NCI-H2081 (cell line): ENCODE measurements around the gene ROPN1L.
"Not testable (repeated sequence)": the region's sequence is repeated elsewhere in the genome, so short reads cannot be mapped to it uniquely, and the experiment has no call there.

ENCODE experiments used
- DNase-seq, 2 experiments: peaks; one replicate each; lab custom pipeline; 2025; lab: John Stamatoyannopoulos, UW

The ROPN1L gene

DNA sequence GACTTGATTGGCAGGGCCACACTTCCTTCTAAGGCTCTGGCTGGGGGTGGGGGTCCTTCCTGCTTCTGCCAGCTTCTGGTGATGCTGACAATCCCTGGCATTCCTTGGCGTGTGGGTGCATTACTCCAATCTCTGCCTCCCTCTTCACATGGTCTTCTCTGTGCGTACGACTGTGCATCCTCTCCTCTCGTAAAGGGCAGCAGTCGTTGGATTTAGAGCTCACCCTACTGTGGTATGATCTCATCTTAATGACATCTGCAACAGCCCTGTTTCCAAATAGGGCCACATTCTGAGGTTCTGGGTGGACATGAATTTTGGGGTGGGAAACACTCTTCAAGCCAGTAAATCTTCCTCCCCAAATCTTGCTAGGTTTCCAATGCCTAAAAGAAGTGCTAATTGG is 36.8 kb downstream of the ROPN1L start:
- no peak for DNase-seq

DNA sequence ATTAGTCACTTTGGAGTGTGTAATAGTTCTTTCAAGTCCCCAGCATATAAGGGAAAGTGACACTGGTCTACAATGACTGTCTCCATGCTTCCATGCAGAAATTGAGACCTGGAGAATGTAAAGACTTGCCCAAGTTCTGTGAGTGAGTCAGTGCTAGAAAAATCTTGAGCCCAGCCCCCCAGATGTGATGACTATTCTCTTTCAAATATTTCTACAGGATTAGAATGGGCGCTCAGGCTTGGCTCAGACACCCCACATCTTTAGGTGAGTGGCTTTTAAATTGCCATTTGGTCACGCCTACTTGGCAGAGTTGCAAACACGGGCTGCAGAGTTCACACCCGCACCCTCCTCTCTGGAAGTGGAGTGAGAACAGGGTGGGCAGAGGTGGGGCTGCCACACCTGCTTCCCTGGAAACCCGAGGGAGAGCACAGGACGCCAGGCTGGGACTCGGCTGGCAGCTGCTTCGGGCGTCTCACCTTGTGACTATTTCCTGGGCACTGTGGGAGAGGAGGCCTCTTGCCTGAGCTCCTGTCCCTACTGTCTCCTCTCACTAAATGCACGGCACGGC is 37.6 kb downstream of the ROPN1L start:
- DNase-seq: peak; percentile 50 to 76

DNA sequence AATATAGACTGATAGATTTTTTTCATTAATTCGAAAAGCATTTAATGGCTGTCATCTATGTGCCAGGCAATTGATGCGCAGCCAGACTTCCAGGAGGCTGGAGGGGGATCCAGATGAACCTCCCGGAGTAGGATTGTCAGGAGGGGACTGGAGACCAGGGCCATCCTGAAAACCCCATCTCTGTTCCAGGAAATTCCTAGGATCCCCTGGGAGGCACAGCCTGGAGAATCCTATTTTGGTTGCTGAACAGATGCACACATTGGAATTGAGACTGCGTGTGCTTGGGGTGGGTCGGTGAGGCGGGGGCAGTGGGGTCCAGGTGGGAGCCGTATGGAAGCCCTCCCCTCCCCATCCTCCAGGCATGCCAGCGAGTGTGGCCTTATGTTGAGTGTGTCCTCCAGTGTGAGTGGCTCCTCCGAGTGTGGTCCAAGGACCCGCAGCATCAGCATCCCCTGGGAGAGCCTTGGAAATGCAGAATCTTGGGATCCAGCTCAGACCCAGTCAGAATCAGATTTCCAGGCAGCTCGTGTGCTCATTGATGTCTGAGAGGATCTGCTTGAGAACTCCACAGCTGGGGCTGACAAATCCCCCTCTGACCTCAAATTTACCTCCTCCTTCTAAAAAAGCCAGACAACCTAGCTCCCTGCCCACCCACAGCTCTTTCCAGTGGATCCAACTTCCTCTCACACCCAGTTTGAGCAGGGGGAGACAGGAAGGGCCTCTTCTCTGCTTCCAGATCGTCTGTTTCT is 38.7 kb downstream of the ROPN1L start:
- no peak for DNase-seq

DNA sequence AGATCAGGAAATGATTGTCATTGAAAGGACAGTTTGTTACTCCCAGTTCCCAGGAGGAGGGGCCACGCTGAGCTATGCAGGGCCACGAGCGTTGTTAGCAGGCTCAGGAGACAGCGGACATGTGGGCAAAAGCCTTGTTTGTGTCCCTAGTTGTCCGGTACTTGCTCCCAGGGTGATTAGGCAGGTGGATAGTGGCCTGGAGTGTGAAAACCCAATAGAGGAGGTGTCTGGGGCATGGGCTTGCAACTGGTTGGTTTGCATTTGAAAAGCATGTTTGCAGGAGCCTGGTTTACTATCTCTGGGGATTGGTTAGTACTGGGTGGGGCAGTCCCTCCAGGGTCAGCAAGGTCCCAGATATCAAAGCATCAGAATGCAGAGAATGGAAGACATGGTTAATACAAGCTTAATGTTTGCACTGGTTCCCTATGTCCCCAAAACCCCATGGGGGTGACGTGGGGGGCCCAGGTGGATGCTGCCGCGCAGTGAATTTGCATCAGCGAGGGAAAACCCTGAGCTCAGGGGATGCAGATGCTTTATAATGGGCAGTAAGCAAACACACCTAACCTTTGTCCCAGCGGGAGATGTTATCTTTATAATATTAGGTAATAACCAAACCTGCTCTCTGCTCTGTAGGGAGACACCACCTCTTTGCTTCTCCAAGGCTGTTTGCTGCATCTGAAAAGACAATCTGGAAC is 39.7 kb downstream of the ROPN1L start:
- DNase-seq: no peak

DNA sequence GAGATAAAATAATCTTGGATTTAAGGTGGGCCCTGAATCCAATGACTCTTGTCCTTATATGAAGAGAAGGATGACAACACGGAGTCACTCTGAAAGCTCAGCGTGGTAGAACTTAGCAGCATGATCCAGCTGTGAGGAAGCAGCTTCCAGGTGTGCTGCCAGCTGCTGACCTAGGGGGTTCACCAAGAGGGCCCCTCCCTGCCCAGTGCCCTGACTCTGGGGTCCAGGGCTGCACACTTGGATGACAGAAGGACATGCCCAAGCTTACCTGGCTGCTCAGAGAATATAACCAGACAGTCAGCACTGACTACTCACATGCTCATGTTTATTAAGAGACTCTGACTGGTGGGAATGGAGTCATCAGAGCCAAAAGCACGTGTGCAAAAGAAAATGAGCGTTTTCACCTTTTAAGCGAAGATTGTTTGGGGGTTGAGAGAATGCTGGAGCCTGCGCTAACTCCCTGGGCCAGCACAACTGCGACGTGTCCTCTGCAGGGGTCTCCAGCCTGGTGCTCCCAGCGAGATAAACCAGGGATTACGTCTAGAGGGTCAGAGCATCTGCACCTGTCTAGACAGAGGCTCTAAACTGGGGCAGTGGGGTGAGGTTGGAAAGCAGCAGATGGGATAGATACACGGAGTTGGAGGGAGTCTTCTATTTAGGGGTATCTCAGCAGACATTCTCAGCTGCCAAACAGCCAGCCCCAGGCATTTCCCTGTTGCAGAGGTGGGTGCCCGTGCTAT is 41.3 kb downstream of the ROPN1L start:
- no peak for DNase-seq

DNA sequence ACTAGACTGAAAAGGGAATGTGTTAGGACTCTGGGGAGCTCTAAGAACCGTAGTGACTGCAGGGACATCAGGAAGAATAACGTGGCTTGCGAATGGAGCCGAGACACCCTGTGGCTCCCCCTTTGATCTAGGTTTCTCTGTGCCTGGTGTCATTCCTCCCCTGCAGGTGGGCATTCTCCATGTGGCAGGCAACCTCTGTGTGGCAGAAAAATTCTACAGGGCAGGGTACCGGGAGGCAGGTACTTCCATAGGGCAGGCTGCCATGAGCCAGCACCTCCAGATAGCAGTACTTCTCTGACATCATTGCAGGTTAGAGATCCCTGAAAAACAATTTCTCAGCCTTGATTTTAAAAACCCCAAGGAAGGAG is 43.1 kb downstream of the ROPN1L start:
- DNase-seq: no peak

DNA sequence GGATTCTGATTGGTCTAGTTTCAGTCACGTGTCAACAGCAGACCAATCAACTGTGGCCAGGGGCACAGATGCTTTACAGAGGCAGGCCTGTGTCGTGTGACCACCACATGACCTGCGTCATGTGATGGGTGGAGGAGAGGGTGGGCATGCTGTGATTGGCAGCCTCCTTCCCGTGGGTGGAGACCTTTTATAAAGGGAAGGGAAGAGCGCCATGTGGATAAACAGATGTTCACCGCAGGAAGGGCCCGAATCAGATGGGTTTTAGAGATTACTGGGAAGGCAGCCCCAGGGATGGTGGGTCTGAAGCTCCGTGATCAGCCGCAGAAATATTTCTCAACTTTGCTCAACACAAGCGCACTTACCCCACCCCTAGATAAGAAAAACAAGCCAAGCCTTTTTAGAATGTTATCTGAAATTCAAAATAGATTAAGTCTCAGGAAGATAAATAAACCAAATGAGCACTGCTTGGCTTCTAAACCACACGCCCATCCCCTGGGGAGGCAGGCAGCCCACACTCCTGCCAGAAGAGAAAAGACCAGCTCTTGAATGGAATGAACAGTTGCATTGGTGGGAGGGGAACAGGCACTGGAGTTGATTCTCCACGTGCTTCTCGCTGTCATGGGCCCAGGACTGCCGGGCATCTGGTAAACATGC is 43.6 kb downstream of the ROPN1L start:
- no peak for DNase-seq

DNA sequence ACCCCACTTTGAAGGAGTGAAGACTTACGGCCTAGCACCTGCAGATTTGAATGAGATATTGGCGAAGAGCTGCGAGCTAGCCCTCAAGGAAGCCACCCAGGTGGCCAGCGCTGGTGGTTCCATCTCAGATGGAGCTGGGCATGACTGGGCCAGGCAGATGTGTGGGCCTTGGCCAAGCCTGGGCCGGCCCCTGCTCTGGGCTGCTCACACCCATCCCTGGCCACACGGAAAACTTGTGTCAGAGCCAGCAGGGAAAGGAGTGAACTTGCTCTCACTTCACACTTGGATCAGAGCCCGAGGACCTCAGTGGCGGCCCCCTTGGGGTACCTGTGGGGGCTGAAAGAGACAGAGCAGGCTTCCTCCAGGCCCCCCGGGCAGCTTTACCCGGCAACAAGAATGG is 44.2 kb downstream of the ROPN1L start:
- DNase-seq: no peak

DNA sequence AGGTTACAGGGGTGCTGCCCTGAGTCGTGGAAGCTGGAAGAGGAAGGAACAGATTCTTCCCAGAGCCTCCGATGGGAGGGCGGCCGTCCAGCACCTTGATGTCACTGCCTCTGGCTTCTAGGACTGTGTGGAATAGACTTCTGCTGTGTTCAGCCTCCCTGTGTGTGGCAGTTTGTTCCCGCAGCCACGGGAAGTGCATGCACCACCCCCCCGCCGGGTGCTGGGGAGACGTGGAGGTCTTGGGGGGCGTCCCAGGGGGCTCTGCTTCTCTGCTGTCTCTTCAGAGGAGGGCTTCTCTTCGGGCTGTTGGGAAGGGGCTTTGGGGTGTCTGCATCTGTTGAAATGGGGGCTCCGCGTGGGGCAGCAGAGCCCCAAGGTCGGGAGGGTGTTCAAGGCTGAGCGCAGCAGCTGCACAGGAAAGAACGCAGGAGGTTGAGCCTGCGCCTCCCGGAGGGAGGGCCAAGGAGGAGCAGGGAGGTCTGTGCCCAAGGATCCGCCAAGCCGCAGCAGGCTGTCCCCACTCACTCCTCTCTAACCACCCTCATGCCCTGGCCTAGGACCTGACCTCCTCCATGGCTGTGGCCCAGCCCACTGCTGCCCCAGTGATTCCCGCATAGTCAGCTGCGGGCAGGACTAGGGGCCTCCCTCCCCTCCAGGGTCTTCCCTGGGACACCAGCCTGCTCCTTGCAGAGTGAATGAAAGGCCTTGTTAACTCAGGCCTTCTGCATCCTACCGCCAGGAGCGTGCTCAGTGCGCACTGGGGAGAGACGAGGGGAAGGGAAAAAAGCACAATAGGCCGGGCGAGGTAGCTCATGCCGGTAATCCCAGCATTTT is 45.0 kb downstream of the ROPN1L start:
- DNase-seq: no peak

DNA sequence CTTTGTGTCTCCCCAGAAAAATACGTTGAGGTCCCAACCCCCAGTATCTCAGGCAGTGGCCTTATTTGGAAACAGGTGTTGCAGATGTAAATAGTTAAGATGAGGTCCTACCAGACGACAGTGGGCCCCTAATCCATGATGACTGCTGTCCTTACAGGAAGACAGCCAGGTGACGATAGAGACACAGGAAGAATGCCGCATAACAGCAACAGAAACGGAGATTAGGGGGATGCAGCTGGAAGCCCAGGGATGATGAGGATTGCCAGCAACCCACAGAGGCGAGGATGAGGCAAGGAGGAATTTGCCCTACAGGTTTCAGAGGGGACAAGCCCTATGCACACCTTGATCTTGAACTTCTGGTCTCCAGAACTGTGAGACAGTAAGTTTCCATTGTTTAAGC is 46.5 kb downstream of the ROPN1L start:
- DNase-seq: no peak

DNA sequence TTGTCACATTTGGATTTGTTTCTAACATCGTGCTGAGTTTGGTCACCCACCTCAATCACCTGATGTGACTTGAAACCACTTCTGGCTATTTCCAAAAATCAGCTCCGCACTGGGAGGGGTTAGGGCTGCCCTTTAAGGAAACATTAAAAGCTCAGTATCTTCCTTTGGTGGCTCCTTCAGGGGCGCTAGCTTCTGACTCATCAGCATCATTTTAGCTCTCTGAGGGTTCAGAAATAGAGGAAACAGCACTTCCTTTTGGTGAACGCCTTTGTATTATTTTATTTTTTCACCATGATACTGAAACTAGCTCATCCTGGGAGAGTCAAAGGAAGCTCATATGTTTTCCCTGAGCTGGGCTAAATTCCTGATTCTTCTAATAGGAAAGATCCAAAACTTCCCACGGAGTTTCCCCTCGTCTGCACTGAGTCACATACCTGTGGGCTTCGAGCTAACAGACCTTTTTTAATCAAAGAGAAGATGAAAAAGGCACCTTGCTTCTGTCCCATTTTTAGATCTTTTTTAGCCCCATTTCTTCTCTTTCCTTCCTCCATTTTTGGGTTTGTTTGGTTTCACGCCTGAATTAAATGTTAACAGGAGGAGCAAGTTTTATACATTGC is 48.2 kb downstream of the ROPN1L start:
- no peak for DNase-seq

DNA sequence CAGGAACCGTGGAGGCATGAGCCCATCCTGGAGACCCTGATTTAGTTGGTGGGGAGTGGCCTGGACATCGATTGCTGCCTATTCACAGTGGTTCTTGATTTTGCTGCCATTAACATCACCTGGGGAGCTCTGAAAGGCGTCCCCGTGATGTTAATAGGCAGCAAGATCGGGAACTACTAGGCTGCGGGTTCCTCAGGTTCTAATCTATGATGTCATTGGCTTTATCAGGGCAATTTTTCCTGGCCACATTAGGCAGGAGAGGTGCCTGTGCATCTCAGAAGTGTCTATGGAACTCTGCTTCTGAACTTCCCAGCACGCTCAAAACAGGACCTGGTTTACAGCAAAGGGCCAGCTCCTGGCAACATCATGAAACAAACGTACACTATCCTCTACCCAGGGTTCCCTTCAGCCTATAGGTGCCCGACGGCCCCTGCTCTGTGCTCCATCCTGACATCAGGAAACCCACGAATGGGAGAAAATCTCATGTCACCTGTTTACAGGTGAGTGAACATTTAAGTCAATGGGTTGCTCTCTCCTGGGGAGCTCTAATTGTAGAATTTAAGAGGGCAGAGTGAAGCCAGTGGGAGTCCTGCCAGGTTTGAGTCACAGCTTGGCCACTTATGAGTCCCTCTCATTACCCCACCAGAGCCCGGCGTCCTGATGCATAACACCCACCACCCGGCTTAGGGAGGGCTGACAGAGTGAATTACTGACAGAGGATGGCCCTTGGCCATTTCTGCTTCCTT is 49.4 kb downstream of the ROPN1L start:
- no peak for DNase-seq

DNA sequence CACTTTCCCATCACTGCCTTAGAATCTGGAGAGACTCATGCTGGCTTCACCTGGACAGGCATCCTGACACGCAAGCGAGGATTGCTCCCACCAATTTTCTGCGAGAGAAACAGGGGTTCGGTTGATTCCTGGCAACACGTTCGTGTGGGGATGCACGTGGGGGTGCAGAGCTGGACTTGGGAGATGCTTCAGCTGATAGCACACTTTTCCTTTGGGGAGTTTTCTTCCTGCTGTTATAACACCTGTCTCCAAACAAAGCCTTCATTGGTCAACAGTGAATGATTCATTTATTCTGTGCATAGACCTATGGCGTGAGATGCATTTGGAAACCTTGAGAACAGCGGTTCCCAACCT is 50.0 kb downstream of the ROPN1L start:
- no peak for DNase-seq

DNA sequence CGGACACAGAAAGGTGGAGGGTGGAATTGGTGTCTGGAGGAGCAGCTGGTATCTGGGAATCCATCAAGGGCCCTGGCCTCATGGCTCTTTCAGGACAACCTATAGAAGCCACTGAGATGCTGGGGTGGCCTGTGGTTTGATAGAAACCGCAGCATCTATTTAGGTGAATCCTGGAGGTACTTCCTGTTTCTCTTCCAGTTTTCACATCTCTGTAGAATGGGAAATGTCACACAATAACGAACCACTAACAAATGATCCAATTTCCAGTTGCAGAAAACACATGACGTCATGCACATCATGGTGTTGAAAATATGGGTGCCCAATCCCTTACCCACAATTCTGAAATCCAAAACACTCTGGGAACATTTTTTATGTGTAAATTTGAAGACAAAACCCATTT is 52.2 kb downstream of the ROPN1L start:
- no peak for DNase-seq

DNA sequence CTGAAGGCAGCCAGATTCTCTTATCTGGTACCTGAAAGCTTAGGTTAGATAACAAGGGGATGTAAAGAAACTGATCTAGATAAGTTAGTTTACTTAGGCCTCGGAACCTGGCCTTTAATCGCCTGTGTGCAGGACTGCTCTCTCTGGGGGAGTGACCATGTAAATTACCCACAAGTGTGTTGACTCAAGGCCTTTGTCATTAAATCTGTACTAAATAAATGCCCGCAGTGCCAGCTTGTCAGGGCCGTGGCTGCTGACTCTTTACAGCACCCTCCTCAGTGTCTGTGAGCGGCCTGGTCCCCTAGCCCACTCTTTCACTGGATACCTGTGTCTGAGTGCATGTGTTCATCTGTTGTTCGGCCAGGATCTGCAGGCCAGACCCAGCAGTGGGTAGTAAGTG is 52.8 kb downstream of the ROPN1L start:
- DNase-seq: not testable (repeated sequence)

DNA sequence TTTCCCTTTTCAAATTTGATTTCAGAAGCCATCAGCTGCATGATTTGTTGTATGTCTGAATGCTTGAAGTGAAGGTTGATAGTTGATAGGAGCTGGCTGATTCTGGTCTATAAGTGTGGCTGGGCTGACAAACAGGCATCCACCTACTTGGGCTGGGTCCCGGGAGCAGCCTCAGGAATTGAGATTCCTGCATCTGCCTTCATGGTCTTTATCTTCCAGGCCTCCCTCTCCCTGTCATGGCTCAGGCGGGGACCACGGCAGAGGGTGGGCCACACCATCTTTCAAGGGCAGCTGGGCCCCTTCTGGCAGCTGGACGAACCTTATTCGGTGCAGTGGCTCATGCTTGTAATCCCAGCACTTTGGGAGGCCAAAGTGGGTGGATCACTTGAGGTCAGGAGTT is 55.9 kb downstream of the ROPN1L start:
- DNase-seq: no peak

DNA sequence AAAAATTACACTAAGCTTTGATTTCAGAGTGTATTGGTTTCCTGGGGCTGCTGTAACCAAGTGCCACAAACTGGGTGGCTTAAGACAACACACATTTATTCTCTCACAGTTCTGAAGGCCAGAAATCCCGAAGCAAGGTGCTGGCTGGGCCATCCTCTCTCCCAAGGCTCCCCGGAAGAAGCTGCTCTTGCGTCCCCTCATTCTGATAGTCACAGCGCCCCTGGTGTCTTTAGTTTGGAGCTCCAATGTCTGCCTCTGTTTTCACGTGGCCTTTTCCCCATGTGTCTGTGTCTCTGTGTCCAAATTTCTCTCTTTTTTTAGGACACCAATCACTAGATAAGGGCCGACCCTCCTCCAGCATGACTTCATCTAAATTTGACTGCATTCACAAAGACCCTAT is 56.7 kb downstream of the ROPN1L start:
- DNase-seq: no peak

DNA sequence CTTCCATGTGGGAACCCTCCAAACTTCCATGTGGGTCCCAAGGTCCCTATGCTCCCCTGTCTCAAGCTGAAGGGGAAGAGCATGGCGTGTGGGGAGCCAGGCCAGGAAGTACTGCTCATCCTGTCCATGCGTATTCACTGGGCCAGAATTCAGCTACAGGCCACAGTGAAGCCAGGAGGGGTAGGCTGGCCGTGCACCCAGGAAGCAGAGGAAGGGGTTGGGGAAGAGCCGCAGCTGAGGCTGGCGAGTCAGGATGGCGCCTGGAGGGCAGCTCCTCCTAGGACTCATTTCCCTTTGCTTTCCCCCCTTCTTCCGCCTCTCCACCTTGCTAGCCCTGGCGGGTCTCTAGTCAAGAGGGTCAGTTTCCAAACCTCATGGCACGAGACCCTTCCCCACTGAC is 57.4 kb downstream of the ROPN1L start:
- no peak for DNase-seq

DNA sequence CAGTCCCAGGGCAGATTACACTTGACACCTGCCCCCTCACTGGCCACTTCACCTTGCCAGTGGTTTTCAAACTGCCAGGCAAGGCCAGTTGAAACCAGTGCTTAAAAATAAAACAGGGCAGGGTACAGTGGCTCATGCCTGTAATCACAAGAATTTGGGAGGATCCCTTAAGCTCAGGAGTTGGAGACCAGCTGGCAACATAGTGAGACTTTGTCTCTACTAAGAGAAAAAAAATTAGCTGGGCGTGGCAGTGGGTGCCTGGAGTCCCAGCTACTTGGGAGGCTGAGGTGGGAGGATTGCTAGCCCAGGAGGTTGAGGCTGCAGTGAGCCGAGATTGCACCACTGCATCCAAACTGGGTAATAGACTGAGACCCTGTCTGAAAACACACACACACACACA is 58.1 kb downstream of the ROPN1L start:
- DNase-seq: no peak

DNA sequence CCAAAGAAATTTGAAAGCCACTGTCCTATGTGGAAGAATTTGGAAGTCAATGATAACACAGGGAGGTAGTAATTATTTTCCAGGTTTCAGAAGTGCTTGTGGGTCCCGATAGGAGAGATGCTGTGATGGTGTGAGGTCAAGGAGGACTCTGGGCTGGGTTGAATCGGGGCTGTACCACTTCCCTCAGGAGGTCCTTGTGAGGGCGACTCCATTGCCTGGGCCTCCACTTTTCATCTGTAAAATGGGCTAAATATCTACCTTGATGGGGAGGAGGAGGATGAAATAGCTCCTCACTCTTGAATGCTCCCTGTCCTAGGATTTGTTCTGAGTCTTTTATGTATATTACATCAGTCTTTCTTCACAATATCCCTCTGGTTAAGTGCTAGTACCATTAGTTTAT is 59.0 kb downstream of the ROPN1L start:
- DNase-seq: no peak
